ENCODE data around the gene PIK3R1.

PIK3R1 gene

GRCh38 chr5:68253624-68254585 lies 38.3 kb downstream of the PIK3R1 start:
- no peak for DNase-seq

- no peak for DNase-seq
Measured at GRCh38 chr5:68254810-68255209, 39.3 kb downstream of the PIK3R1 start.

GRCh38 chr5:68255305-68256120 lies 40.0 kb downstream of the PIK3R1 start:
- no peak for DNase-seq

GRCh38 chr5:68257210-68257609 lies 41.7 kb downstream of the PIK3R1 start:
- no peak for DNase-seq

- no peak for DNase-seq
Measured at GRCh38 chr5:68258531-68258930, 43.0 kb downstream of the PIK3R1 start.

GRCh38 chr5:68259700-68260099 lies 44.1 kb downstream of the PIK3R1 start:
- DNase-seq: no peak

- no peak for DNase-seq
Measured at GRCh38 chr5:68260467-68260866, 44.9 kb downstream of the PIK3R1 start.

GRCh38 chr5:68261169-68261568 lies 45.6 kb downstream of the PIK3R1 start:
- no peak for DNase-seq

GRCh38 chr5:68261569-68262065 lies 46.1 kb downstream of the PIK3R1 start:
- DNase-seq: no peak

GRCh38 chr5:68264024-68264956 lies 48.7 kb downstream of the PIK3R1 start:
- no peak for DNase-seq

GRCh38 chr5:68265347-68265746 lies 49.8 kb downstream of the PIK3R1 start:
- no peak for DNase-seq

- DNase-seq: no peak
Measured at GRCh38 chr5:68265822-68266395, 50.4 kb downstream of the PIK3R1 start.

GRCh38 chr5:68266457-68266856 lies 50.9 kb downstream of the PIK3R1 start:
- no peak for DNase-seq

- DNase-seq: no peak
Measured at GRCh38 chr5:68267066-68267465, 51.5 kb downstream of the PIK3R1 start.

- DNase-seq: no peak
Measured at GRCh38 chr5:68268101-68268851, 52.7 kb downstream of the PIK3R1 start.

GRCh38 chr5:68268852-68269130 lies 53.2 kb downstream of the PIK3R1 start:
- DNase-seq: no peak

GRCh38 chr5:68269820-68270219 lies 54.3 kb downstream of the PIK3R1 start:
- DNase-seq: no peak

GRCh38 chr5:68270399-68270975 lies 54.9 kb downstream of the PIK3R1 start:
- no peak for DNase-seq

GRCh38 chr5:68271124-68271523 lies 55.6 kb downstream of the PIK3R1 start:
- DNase-seq: no peak

GRCh38 chr5:68272289-68272688 lies 56.7 kb downstream of the PIK3R1 start:
- DNase-seq: no peak

GRCh38 chr5:68273717-68274409 lies 58.3 kb downstream of the PIK3R1 start:
- DNase-seq: no peak

Data from T1000 (cell line).